Measurements from ENCODE around the gene MDP1. TPM values are rescaled to one million over a fixed set of nuclear protein-coding genes. Genes with fewer than 3 reads are reported as not detected.

The MDP1 gene
- total RNA-seq, 1 donor from 2014 or later = 22.6 TPM

GRCh38 chr14:24238527-24239037, 22.7 kb upstream of the MDP1 start:
- Mint-ChIP-seq H3K4me3 (peak overlapping the region; percentile 73), H3K27ac (peak overlapping the region; percentile 92), H3K36me3 (peaks cover 29% of the 10 kb centered on the region), H3K9me3 (no peaks in the 10 kb centered on the region), H3K27me3 (no peaks in the 10 kb centered on the region), H3K4me1 (ENCODE audit: unreplicated experiment) (peaks cover 29% of the 10 kb centered on the region)
- no peak for TF ChIP-seq CTCF (conservative IDR thresholded peaks at IDR 0.05)
- DNase-seq (ENCODE audit: extremely low spot score, unreplicated experiment) = no peak

DNA sequence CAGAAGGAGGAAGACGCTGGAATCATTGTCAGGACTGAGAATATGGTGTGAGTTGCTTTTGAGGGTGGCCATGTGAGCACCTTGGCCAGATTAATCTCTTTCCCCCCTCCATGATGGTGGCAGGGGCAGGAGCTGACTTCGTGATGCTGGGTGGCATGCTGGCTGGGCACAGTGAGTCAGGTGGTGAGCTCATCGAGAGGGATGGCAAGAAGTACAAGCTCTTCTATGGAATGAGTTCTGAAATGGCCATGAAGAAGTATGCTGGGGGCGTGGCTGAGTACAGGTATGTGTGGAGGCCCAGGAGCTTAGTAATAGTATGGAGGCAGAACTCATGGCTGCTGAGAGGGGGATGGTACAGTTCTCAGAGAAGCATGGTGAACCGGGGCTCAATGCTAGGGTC, 22.3 kb upstream of the MDP1 start:
- no peaks in the 10 kb centered on the region for H3K27me3 Mint-ChIP-seq

GRCh38 chr14:24237463-24237955, 21.6 kb upstream of the MDP1 start:
- peak overlapping the region; percentile 73 for H3K4me3 Mint-ChIP-seq
- no peaks in the 10 kb centered on the region for H3K9me3 Mint-ChIP-seq
- no peak for TF ChIP-seq CTCF (conservative IDR thresholded peaks at IDR 0.05)
- DNase-seq (ENCODE audit: extremely low spot score, unreplicated experiment) = no peak
- H3K4me1 Mint-ChIP-seq (ENCODE audit: unreplicated experiment) = peaks cover 32% of the 10 kb centered on the region
- peaks cover 29% of the 10 kb centered on the region for H3K36me3 Mint-ChIP-seq
- H3K27ac Mint-ChIP-seq = peak overlapping the region; percentile 92
- H3K27me3 Mint-ChIP-seq = no peaks in the 10 kb centered on the region

More for the DNA sequence above, 22.3 kb upstream of the MDP1 start:
- Mint-ChIP-seq H3K4me3 (peak overlapping the region; percentile 73), H3K4me1 (ENCODE audit: unreplicated experiment) (peaks cover 32% of the 10 kb centered on the region), H3K36me3 (peaks cover 29% of the 10 kb centered on the region), H3K27ac (peak overlapping the region; percentile 92), H3K9me3 (no peaks in the 10 kb centered on the region)
- no peak for DNase-seq (ENCODE audit: extremely low spot score, unreplicated experiment)
- no peak for TF ChIP-seq CTCF (conservative IDR thresholded peaks at IDR 0.05)

- Mint-ChIP-seq H3K4me3 (no peak overlapping the region), H3K27ac (no peak overlapping the region), H3K9me3 (no peaks in the 10 kb centered on the region), H3K36me3 (peaks cover 29% of the 10 kb centered on the region), H3K4me1 (ENCODE audit: unreplicated experiment) (peaks cover 32% of the 10 kb centered on the region), H3K27me3 (no peaks in the 10 kb centered on the region)
- TF ChIP-seq CTCF (conservative IDR thresholded peaks at IDR 0.05) = no peak
- DNase-seq (ENCODE audit: extremely low spot score, unreplicated experiment) = no peak
Observed at GRCh38 chr14:24236689-24237462, 21.0 kb upstream of the MDP1 start.

DNA sequence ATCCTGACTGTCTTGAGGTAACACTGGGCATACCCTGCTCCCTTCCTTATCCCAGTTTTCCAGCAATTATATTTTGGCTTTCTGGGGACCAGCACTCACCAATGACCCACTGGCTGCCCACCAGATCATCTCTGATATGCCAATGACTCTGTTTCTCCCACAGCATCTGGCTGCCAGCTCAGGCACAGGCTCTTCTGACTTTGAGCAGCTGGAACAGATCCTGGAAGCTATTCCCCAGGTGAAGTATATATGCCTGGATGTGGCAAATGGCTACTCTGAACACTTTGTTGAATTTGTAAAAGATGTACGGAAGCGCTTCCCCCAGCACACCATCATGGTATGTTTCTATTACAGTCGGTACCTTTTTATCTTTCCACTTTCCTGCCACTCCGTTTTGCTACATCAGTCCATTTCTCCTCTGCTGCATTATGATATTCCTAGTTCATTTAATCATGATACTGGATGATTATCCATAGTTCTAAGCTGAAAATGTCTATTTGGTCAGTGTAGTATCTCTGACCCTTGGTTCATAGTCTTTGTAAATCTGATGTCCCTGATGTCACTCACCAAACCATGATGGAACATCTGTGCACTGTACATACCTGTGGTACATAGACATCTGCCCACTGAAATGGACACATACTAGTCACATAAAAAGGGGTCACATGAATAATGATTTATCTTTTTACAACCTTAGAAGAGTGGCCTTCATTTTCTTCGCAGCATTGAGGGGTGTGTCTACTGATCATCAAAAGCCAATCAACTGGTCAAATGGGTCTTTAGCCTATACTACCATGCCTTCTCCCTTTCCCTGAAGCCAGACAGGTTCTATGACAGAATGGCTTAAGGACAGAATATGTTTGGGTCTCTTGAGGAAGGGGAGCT, 20.2 kb upstream of the MDP1 start:
- H3K4me3 Mint-ChIP-seq = no peak overlapping the region
- no peaks in the 10 kb centered on the region for H3K9me3 Mint-ChIP-seq
- H3K27me3 Mint-ChIP-seq = no peaks in the 10 kb centered on the region
- no peak overlapping the region for H3K27ac Mint-ChIP-seq
- peaks cover 29% of the 10 kb centered on the region for H3K36me3 Mint-ChIP-seq
- TF ChIP-seq CTCF (conservative IDR thresholded peaks at IDR 0.05) = no peak
- no peak for DNase-seq (ENCODE audit: extremely low spot score, unreplicated experiment)
- H3K4me1 Mint-ChIP-seq (ENCODE audit: unreplicated experiment) = peaks cover 36% of the 10 kb centered on the region

Measured in type B pancreatic cell (in vitro differentiated cells).